Measurements from ENCODE around the gene NEK8.
"Not testable (repeated sequence)": the region's sequence is repeated elsewhere in the genome, so short reads cannot be mapped to it uniquely, and the experiment has no call there.

Gene NEK8

DNA sequence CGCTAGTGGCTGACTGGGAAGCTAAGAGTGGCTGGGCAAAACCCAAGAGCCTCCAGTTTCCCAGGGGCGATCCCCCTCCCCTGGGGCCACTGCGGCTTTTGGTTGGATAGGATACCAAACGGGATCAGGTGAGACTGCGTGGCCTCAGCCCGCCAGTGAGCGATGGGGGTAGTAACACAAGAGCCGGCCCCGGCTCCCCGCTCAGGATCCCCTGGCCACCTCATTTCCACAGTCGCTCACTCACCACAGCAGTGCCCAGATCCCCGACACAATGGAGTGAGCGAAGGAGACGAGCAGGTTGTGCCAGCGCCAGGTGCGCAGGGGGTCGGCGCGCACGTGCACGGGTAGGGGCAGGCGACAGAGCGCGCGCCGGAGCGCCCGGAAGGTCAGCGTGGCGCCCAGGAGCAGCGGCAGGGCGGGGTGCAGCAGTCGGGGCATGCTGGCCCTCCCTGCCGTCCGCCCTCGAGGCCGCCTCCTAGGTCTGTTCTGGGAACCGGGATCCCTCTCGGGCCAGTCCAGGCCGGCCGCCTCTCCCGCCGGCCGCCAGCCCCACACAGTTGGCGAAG lies 2.8 kb upstream of the NEK8 start:
- FAIRE-seq (no peak), DNase-seq (ENCODE audit: low spot score) (peak; percentile 84)

GRCh38 chr17:28726226-28726626 lies 2.4 kb upstream of the NEK8 start, which contains the start of gene TLCD1:
TLCD1 (minus strand) TSS chr17:28726233; CDS start chr17:28726097, 136 bp downstream.
- DNase-seq (ENCODE audit: low spot score) (no peak), FAIRE-seq (no peak)

GRCh38 chr17:28726627-28727491 lies 1.7 kb upstream of the NEK8 start:
- FAIRE-seq (peak; percentile 77), DNase-seq (ENCODE audit: low spot score) (peak; percentile 96)

GRCh38 chr17:28729950-28730330 lies 1.4 kb downstream of the NEK8 start:
- no peak for DNase-seq (ENCODE audit: low spot score)
- FAIRE-seq: no peak

GRCh38 chr17:28733346-28733745 lies 4.8 kb downstream of the NEK8 start:
- no peak for FAIRE-seq
- DNase-seq (ENCODE audit: low spot score): no peak

- FAIRE-seq (no peak), DNase-seq (ENCODE audit: low spot score) (no peak)
Measured at GRCh38 chr17:28734712-28735241, 6.2 kb downstream of the NEK8 start.

GRCh38 chr17:28735242-28735722 lies 6.7 kb downstream of the NEK8 start:
- no peak for DNase-seq (ENCODE audit: low spot score)
- FAIRE-seq: no peak

DNA sequence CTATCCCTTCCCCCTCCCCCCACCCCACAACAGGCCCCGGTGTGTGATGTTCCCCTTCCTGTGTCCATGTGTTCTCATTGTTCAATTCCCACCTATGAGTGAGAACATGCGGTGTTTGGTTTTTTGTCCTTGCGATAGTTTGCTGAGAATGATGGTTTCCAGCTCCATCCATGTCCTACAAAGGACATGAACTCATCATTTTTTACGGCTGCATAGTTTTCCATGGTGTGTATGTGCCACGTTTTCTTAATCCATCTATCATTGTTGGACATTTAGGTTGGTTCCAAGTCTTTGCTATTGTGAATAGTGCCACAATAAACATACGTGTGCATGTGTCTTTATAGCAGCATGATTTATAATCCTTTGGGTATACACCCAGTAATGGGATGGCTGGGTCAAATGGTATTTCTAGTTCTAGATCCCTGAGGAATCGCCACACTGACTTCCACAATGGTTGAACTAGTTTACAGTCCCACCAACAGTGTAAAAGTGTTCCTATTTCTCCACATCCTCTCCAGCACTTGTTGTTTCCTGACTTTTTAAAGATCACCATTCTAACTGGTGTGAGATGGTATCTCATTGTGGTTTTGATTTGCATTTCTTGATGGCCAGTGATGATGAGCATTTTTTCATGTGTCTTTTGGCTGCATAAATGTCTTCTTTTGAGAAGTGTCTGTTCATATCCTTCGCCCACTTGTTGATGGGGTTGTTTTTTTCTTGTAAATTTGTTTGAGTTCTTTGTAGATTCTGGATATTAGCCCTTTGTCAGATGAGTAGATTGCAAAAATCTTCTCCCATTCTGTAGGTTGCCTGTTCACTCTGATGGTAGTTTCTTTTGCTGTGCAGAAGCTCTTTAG lies 7.6 kb downstream of the NEK8 start:
- FAIRE-seq; DNase-seq (ENCODE audit: low spot score): not testable (repeated sequence)

DNA sequence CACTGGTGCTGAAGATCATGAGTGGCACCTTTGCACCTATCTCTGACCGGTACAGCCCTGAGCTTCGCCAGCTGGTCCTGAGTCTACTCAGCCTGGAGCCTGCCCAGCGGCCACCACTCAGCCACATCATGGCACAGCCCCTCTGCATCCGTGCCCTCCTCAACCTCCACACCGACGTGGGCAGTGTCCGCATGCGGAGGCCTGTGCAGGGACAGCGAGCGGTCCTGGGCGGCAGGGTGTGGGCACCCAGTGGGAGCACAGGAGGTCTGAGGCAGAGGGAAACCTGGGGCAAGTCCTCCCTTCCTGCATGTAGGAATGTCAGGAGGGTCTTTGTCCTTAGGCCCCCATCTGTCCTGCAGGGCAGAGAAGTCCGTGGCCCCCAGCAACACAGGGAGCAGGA lies 8.7 kb downstream of the NEK8 start:
- FAIRE-seq (no peak), DNase-seq (ENCODE audit: low spot score) (no peak)

GRCh38 chr17:28737770-28738679 lies 9.4 kb downstream of the NEK8 start:
- FAIRE-seq (no peak), DNase-seq (ENCODE audit: low spot score) (no peak)

- FAIRE-seq (no peak), DNase-seq (ENCODE audit: low spot score) (no peak)
Measured at GRCh38 chr17:28738680-28739384, 10.2 kb downstream of the NEK8 start.

- DNase-seq (ENCODE audit: low spot score): no peak
- FAIRE-seq: no peak
Measured at GRCh38 chr17:28740406-28741357, 12.1 kb downstream of the NEK8 start.

DNA sequence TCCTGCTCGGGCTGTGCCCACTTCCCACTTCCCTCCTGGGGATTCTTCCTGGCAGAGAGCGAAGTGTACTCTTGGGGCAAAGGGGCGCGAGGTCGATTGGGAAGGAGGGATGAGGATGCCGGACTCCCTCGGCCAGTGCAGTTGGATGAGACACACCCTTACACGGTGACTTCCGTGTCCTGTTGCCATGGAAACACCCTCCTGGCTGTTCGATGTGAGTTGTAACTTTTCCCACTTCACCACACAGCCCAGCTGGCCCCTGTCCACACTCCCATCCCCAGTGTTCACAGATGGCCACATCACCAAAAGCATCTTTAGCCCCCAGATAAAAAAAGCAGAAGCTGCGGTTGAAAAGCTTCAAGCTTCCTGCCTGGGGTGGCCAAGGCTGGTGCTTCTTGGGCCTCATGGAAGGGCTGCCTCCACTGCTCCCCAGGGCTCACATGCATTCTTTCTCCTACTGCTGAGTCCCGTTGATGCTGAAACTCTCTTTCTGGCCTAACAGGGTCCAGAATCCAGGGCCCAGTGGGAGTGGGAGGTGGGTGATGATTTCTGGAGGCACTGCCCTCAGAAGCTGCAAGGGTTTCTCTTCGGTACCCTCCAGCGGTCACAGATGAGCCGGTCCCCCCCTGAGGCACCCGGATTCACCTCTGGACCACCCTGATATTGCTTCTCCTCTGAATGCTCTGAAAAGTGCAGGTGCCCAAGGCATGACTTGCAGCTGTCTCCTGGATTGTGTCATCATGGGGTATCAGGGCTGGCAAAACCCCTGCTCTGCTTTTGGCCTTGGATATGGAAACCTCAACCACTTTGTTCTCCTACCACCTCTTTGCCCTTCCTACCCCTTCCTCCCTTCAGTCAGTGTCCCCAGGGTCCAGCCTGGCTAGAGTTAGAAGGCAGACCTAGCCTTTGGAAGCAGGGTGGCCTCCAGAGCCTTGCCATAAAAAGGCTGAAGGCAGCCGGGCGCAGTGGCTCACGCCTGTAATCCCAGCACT lies 13.1 kb downstream of the NEK8 start:
- DNase-seq (ENCODE audit: low spot score) (no peak), FAIRE-seq (no peak)

DNA sequence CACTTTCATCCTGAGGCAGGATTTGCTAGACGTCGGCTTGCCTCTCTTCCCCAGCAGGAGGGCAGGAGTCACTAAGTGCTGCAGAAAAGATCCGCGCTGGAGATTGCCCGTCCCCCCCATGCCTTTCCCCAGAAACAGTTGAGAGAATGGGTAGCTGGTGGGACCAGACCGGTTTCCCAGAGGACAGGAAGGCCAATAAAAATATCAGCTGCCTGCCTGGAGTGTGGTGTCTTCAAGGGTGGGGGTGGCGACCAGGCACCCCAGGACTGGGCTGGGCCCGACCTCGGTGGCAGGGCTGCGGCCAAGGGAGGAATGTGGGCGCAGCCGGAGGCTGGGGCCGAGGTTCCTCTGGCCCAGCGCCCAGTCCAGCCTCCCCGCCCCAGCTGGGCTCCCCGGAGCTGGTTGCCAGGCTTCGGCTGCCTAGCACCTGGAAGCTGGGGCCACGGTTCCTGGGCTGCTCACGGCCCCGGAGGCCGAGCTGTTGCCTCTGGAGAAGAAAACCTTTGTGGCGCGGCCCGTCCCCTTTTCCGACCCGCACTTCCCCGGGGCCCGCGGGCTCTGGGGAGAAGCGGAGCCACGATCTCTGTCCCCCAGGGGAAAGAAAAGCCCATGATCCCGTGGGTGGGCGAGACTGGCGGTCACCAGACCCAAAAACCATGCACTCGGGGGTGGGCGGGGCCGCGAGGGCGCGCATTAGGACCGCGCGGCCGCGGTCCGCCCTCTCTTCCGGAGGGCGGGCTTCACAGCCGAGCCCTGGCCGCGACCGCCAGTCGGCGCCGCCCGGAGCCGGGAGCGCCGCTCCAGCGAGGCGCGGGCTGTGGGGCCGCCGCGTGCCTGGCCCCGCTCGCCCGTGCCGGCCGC lies 14.9 kb downstream of the NEK8 start, which contains the start of gene TRAF4:
Gene TRAF4, plus strand, starts transcription at position 769 of the 861 bp plus-strand sequence. CDS start 102 bp downstream, outside the sequence.
- peak; percentile 89 for DNase-seq (ENCODE audit: low spot score)
- FAIRE-seq: no peak

DNA sequence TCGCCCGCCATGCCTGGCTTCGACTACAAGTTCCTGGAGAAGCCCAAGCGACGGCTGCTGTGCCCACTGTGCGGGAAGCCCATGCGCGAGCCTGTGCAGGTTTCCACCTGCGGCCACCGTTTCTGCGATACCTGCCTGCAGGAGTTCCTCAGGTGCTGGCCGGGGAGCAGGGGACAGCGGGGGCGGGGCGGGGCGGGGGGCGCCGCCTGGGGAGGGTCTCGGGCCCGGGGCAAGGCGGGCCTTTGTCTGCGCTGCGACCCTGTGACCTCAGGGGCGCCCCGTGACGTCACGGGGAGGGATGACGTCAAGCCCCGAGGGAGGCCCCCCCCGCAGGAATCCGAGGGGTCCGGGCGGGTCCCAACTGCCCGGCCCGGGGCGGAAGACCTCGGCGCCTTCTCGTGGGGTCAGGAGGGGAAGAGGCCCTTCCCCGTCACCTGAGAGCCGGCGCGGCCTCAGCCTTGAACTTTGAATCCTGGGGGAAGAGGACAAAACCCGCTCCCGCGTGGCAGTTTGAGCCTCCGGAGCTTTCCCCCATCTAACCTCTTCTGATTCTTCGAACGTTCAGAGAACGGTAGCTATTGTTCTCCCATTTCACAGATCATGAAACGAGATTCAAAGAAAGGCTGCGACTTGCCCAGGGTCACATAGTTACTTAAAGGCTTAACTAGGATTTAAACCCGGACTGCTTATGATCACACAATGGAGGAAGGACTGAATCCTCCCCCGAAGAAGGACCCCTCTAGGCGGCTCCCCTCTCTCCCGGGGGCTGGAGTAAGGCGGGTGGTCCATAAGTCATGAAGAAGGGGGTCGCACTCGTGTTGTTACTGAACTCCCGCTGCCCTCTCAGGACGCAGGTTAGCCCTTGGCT lies 15.8 kb downstream of the NEK8 start:
- peak; percentile 26 for DNase-seq (ENCODE audit: low spot score)
- no peak for FAIRE-seq
